Parathyroid adenoma (tissue), 2 donors: ENCODE measurements around the gene PDSS1.
"Not testable (repeated sequence)": the region's sequence is repeated elsewhere in the genome, so short reads cannot be mapped to it uniquely, and the experiment has no call there.

ENCODE experiments used
- H2AFZ ChIP-seq: fragments of 300-600 bp; sonication (generic); one replicate; pipeline ENCODE4 v1.7.0; 2017; ENCODE audit warnings: antibody characterized with exemption, mild to moderate bottlenecking
- H3K27ac ChIP-seq: fragments of 300-600 bp; sonication (generic); one replicate; pipeline ENCODE4 v1.7.0; 2017
- H3K27me3 ChIP-seq: fragments of 300-600 bp; sonication (generic); one replicate; pipeline ENCODE4 v1.7.0; 2017; ENCODE audit warnings: low read length; ENCODE audit not compliant: control insufficient read depth, insufficient read depth
- H3K36me3 ChIP-seq: fragments of 300-600 bp; sonication (generic); one replicate; pipeline ENCODE4 v1.7.0; 2017; ENCODE audit warnings: low read length; ENCODE audit not compliant: control insufficient read depth, insufficient read depth
- H3K4me1 ChIP-seq: fragments of 300-600 bp; sonication (generic); one replicate; pipeline ENCODE4 v1.7.0; 2017; ENCODE audit warnings: control low read depth
- H3K4me2 ChIP-seq: fragments of 300-600 bp; sonication (generic); one replicate; pipeline ENCODE4 v1.7.0; 2017; ENCODE audit warnings: low read length
- H3K4me3 ChIP-seq: fragments of 300-600 bp; sonication (generic); one replicate; pipeline ENCODE4 v1.7.0; 2017; ENCODE audit warnings: low read depth, low read length
- H3K79me2 ChIP-seq: fragments of 300-600 bp; sonication (generic); one replicate; pipeline ENCODE4 v1.7.0; 2017; ENCODE audit warnings: control low read depth
- H3K9ac ChIP-seq: fragments of 300-600 bp; sonication (generic); one replicate; pipeline ENCODE4 v1.7.0; 2017; ENCODE audit warnings: mild to moderate bottlenecking
- H3K9me3 ChIP-seq: fragments of 300-600 bp; sonication (generic); one replicate; pipeline ENCODE4 v1.7.0; 2017; ENCODE audit warnings: low read length; ENCODE audit not compliant: control insufficient read depth
- TF ChIP-seq, protein P1 (sequence below): fragments of 300-600 bp; sonication (generic); IDR thresholded peaks from one replicate; pipeline ENCODE4 v1.7.0; 2017; ENCODE audit warnings: antibody characterized with exemption, mild to moderate bottlenecking
- donor health status: primary hyperparathyroidism.

PDSS1 gene

DNA sequence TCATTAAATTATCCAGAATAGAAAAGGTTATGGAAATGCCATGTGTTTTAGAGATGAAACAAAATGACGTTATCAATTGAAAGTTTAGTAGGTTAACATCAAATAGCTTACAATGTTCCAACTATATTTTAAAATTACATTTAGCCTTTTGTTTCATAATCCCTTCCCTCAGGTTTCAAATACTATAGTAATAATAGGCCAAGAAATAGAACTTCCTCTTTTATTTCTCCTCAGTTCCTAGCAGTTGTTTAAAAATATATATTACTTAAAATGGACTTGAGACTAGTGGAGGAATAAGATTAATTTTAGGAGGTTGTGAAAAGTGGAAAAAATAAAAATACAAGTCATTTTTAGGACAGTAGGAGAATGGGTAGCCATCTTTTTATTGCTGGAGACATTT, 16.4 kb upstream of the PDSS1 start:
- H3K4me3 ChIP-seq, result no peak overlapping the region
- no peak overlapping the region for H3K4me2 ChIP-seq
- no peaks in the 10 kb centered on the region for H3K27me3 ChIP-seq
- no peak overlapping the region for H2AFZ ChIP-seq
- no peak overlapping the region for H3K9ac ChIP-seq
- no peak overlapping the region for H3K27ac ChIP-seq
- no peaks in the 10 kb centered on the region for H3K4me1 ChIP-seq
- no peaks in the 10 kb centered on the region for H3K79me2 ChIP-seq
- no peaks in the 10 kb centered on the region for H3K9me3 ChIP-seq
- TF ChIP-seq, protein P1, sequence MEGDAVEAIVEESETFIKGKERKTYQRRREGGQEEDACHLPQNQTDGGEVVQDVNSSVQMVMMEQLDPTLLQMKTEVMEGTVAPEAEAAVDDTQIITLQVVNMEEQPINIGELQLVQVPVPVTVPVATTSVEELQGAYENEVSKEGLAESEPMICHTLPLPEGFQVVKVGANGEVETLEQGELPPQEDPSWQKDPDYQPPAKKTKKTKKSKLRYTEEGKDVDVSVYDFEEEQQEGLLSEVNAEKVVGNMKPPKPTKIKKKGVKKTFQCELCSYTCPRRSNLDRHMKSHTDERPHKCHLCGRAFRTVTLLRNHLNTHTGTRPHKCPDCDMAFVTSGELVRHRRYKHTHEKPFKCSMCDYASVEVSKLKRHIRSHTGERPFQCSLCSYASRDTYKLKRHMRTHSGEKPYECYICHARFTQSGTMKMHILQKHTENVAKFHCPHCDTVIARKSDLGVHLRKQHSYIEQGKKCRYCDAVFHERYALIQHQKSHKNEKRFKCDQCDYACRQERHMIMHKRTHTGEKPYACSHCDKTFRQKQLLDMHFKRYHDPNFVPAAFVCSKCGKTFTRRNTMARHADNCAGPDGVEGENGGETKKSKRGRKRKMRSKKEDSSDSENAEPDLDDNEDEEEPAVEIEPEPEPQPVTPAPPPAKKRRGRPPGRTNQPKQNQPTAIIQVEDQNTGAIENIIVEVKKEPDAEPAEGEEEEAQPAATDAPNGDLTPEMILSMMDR, result no peak
- no peaks in the 10 kb centered on the region for H3K36me3 ChIP-seq

DNA sequence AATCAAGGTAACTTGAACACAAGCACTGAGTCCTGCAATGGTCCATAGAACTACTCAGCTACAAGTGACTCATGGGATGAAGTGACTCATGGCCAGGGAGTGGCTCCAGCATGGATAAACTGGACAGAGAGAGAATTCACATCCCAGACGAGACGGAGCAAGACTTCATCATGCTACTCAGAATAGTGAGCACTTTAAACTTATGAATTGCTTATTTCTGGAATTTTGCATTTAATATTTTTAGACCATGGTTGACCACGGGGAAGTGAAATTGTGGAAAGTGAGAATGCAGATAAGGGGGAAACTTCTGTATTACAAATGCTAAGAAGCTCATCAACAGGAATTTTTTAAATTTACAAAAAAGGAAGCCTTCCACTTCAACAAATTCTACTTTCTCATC, 15.5 kb upstream of the PDSS1 start:
- H3K4me2 ChIP-seq, H3K4me3 ChIP-seq, H2AFZ ChIP-seq, H3K9ac ChIP-seq, H3K27me3 ChIP-seq, H3K4me1 ChIP-seq, H3K27ac ChIP-seq, H3K9me3 ChIP-seq, H3K79me2 ChIP-seq, H3K36me3 ChIP-seq: not testable (repeated sequence)

DNA sequence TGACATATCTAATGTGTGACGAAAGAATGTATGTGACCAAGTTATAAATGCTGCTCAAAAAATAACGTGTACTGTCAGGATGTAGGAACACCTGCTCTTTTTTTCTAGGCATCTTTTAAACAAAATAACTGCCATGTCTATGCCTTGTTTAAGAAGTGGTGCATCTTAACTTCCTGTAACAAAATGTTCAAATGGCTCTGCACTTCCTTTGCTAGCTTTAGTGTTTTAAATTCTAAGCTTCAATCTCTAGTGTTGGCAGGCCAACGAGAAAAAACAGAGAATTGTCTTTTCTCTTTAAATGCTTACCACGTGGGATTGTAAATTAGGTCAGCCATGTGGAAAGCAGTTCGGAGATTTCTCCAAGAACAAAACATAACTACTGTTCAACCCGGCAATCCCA, 14.6 kb upstream of the PDSS1 start:
- Histone ChIP-seq H3K4me3 (no peak overlapping the region), H2AFZ (no peak overlapping the region), H3K4me1 (no peaks in the 10 kb centered on the region), H3K4me2 (no peak overlapping the region), H3K27ac (no peak overlapping the region), H3K79me2 (no peaks in the 10 kb centered on the region), H3K27me3 (no peaks in the 10 kb centered on the region), H3K36me3 (no peaks in the 10 kb centered on the region), H3K9me3 (no peaks in the 10 kb centered on the region), H3K9ac (no peak overlapping the region)
- TF ChIP-seq, protein P1, result no peak

DNA sequence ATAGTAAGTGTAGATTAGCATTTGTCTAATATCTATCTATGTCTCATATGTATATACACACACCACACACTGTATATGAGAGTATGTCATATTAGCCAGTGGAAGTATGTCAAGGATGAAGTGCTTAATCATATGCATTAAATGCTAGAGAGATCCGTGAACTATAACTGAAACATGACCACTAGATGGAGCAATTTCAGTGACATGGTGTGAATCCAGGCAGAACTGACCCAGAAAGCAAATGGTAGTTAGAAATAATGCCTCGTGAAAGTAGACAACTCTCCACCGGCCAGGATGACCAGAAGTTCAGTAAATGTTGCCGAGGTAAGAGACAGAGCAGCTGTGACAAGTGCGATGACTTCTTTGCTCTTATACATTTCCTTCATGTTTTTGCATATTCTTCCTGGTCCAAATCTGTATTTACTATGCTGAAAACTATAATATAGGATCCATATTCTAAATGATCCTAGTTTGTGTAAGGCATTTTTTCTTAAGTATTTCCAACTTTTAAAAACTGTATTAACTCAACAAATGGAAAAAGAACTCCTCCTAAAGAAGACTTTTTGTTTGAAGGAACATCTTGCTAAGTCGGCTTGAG, 12.7 kb upstream of the PDSS1 start:
- not testable (repeated sequence) for H3K36me3 ChIP-seq, H3K9ac ChIP-seq, H3K4me3 ChIP-seq, H3K27me3 ChIP-seq, H3K9me3 ChIP-seq, H3K4me1 ChIP-seq, H3K27ac ChIP-seq, H3K4me2 ChIP-seq, H3K79me2 ChIP-seq
- TF ChIP-seq, protein P1, result peak; percentile 44
- H2AFZ ChIP-seq, result peak overlapping the region; percentile 2

DNA sequence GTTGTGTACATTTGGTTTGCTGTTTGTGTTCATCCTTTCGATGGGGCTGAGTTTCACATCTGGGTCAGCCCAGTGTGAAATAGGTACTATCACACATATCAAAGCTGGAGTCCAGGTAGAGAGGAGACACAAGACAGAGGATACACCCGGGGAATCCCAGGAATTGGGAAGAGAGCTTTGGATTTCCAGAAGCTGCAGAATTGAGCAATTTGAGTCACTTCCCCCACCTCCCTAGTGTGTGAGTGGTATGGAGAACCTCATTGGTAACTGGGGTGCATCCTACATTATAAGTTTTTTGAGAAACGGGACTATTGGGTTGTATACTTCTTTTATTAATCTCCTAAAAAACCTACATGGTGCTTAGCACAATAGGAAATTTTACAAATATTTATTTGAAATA, 12.1 kb upstream of the PDSS1 start:
- TF ChIP-seq, protein P1, result no peak
- no peaks in the 10 kb centered on the region for H3K9me3 ChIP-seq
- H3K4me3 ChIP-seq, result no peak overlapping the region
- no peak overlapping the region for H2AFZ ChIP-seq
- no peak overlapping the region for H3K4me2 ChIP-seq
- no peaks in the 10 kb centered on the region for H3K36me3 ChIP-seq
- no peaks in the 10 kb centered on the region for H3K27me3 ChIP-seq
- H3K27ac ChIP-seq, result no peak overlapping the region
- no peak overlapping the region for H3K9ac ChIP-seq
- H3K4me1 ChIP-seq, result no peaks in the 10 kb centered on the region
- no peaks in the 10 kb centered on the region for H3K79me2 ChIP-seq
